Liver (tissue), 9 donors: ENCODE measurements around the gene PAPOLB. TPM values are rescaled to one million over a fixed set of nuclear protein-coding genes. Genes with fewer than 3 reads are reported as not detected.

ENCODE experiments used
- DNase-seq: peaks from one replicate; pipeline ENCODE4 v3.0.0-alpha.2; 2017; ENCODE audit warnings: low spot score
- H3K27ac ChIP-seq, 2 donors: one replicate each; pipeline ENCODE4 v1.7.0; 2013; ENCODE audit warnings: inconsistent platforms in 2 of 2, low read length in 2 of 2, control low read depth in 1 of 2, low read depth in 1 of 2, mild to moderate bottlenecking in 1 of 2
- H3K27me3 ChIP-seq, 4 donors: one replicate each; pipeline versions ENCODE4 v1.6.1 to v1.7.0; 2013; ENCODE audit warnings: low read length in 3 of 4, inconsistent platforms in 1 of 4, mild to moderate bottlenecking in 1 of 4, moderate library complexity in 1 of 4; ENCODE audit not compliant: control insufficient read depth in 4 of 4, insufficient read depth in 4 of 4
- H3K36me3 ChIP-seq, 4 donors: one replicate each; pipeline versions ENCODE4 v1.6.1 to v1.7.0; 2013; ENCODE audit warnings: low read length in 3 of 4, mild to moderate bottlenecking in 3 of 4, low read depth in 1 of 4, moderate library complexity in 1 of 4; ENCODE audit not compliant: control insufficient read depth in 4 of 4, insufficient read depth in 3 of 4
- H3K4me1 ChIP-seq, 4 donors: one replicate each; pipeline versions ENCODE4 v1.6.1 to v1.7.0; 2013; ENCODE audit warnings: low read length in 3 of 4, mild to moderate bottlenecking in 3 of 4, moderate library complexity in 1 of 4; ENCODE audit not compliant: control insufficient read depth in 4 of 4, insufficient read depth in 4 of 4
- H3K4me3 ChIP-seq, 3 donors: one replicate each; pipeline versions ENCODE4 v1.6.1 to v1.7.0; 2013; ENCODE audit warnings: low read length in 3 of 3, control low read depth in 1 of 3, low read depth in 1 of 3, mild to moderate bottlenecking in 1 of 3
- H3K9ac ChIP-seq, 2 donors: one replicate each; pipeline ENCODE4 v1.7.0; 2013; ENCODE audit warnings: low read length in 2 of 2, mild to moderate bottlenecking in 2 of 2, moderate library complexity in 2 of 2, control low read depth in 1 of 2, low read depth in 1 of 2
- H3K9me3 ChIP-seq, 4 donors: one replicate each; pipeline versions ENCODE4 v1.6.1 to v1.7.0; 2013; ENCODE audit warnings: low read length in 3 of 4; ENCODE audit not compliant: control insufficient read depth in 4 of 4
- ATF3 ChIP-seq: IDR thresholded peaks from 2 replicates; pipeline ENCODE4 v1.6.1; 2016; ENCODE audit warnings: antibody characterized with exemption
- RAD21 ChIP-seq, 2 donors: IDR thresholded peaks; 2 replicates each; pipeline ENCODE4 v1.6.1; 2016; ENCODE audit warnings: antibody characterized with exemption in 2 of 2, mild to moderate bottlenecking in 2 of 2
- TAF1 ChIP-seq: conservative IDR thresholded peaks from 2 replicates; pipeline ENCODE4 v1.6.1; 2016; ENCODE audit warnings: antibody characterized with exemption, mild to moderate bottlenecking
- YY1 ChIP-seq: IDR thresholded peaks from 2 replicates; pipeline ENCODE4 v1.6.1; 2016; ENCODE audit warnings: antibody characterized with exemption, mild to moderate bottlenecking
- ZBTB33 ChIP-seq: IDR thresholded peaks from 2 replicates; pipeline ENCODE4 v1.6.1; 2016; ENCODE audit warnings: antibody characterized with exemption
- WGBS: extraction: QIAGEN DNeasy Blood & Tissue Kit; methylation state at CpG from one replicate; pipeline ENCODE4 v1.1.7; 2013; 5-methylcytosine and 5-hydroxymethylcytosine counted together
- polyA plus RNA-seq, 2 donors: library from polyadenylated mRNA; stranded (reverse) in 1 of 2; unstranded in 1 of 2; fragments of 200-250 nt in 1 of 2; fragments of >200 nt in 1 of 2; fragmentation: Nextera tagmentation in 1 of 2; extraction: Ambion mirVana in 1 of 2; gene quantifications; one replicate each; pipeline versions ENCODE4 v1.2.1 to v1.2.3, GENCODE V29; 2013 to 2015
- total RNA-seq, 2 donors: library from RNA; depleted of rRNA; stranded (reverse); fragments of >200 nt; gene quantifications; one replicate each; pipeline ENCODE4 v1.2.3, GENCODE V29; 2014
- TF ChIP-seq, protein P1 (sequence below): fragments of 150-350 bp; IDR thresholded peaks from 2 replicates; pipeline ENCODE4 v1.5.1; 2017; ENCODE audit warnings: improper control_type of control experiment, low read depth, low read length; ENCODE audit not compliant: missing input control
- donor health status: healthy.
- donor health status: healthy.
- donor health status: healthy.
- donor health status: healthy.
- donor health status: healthy.

PAPOLB gene
- total and polyA plus RNA-seq, 4 donors: 0.05 to 0.08 TPM; not detected in 2

GRCh38 chr7:4885317-4885807 lies 23.5 kb upstream of the PAPOLB start (continued):
- no peak for TF ChIP-seq ZBTB33

DNA sequence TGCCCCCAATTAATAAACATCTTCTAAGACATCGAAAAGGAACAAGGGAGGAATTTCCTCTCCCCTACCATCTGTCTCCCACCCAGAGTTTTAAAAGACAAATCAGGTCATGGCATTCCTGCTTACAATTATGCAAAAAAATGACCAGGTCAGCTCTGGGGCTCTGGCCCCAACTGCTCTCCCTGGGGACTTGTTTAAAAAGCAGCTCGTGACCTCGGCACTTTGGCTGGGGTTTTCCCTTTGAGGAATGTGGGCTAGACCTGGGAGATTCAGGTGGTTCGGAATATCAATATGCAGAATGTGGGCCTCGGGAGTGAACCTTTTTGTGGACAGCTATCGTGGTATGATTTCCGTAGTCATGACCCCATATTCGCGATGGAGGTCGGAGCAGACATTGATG lies 22.3 kb upstream of the PAPOLB start:
- no peaks in the 10 kb centered on the region for H3K9me3 ChIP-seq
- H3K36me3 ChIP-seq: no peaks in the 10 kb centered on the region
- peaks cover 0 to 14% (median 4%) of the 10 kb centered on the region in 4 donors for H3K27me3 ChIP-seq
- peaks cover 0 to 14% (median 4%) of the 10 kb centered on the region in 4 donors for H3K4me1 ChIP-seq
- no peak for TF ChIP-seq ZBTB33
- no peak for TF ChIP-seq TAF1
- TF ChIP-seq YY1: no peak
- 82% methylated on average over 10 of the region's 10 CpGs for WGBS
- no peak overlapping the region for H3K9ac ChIP-seq
- no peak for DNase-seq
- H3K4me3 ChIP-seq: no peak overlapping the region
- H3K27ac ChIP-seq: no peak overlapping the region

DNA sequence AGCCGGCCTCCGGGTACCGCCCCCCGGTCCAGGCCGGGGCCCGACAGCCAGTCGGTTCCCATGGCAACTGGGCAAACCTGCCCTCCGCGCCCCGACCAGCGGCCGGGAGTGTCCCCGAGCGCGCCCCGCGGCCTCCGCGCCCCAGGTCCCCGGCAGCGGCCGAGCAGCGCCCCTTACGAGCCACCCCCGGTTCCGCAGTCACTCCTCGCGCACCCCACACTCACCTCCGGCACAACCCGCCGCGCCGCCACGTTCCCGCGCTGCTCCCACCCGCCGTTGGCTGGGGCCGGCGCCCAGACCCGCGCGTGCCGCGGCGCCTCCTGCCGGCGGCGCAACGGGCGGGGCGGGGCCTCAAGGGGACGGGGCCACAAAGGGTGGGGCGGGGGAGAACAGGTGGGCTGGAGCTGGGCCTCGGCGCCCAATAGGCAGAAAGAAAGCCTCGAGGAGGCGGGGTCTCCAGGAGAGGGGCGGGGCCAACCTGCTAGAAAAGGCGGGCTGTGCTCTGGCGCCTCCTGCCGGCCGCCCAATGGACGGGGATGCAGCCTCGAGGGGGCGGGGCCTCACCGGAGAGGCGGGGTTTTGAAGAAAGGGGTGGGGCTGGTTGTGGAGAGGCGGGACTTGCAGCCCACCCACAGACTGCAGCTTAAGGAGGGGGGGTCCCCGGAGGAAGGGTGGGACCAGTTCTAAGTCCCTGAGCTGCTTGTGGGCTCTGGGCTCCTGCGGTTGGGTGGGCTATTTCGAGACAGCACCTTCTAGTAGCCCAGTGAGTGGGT lies 21.7 kb upstream of the PAPOLB start, which contains the start of gene RADIL:
TSS of gene RADIL (minus strand) at position 345 of the 773 bp plus-strand sequence. CDS start 5,577 bp downstream, outside the sequence.
- peak within 1 kb of the TSS in 1 of 2 donors; percentile 3 for H3K27ac ChIP-seq
- no peaks in the 10 kb centered on the region for H3K9me3 ChIP-seq
- H3K36me3 ChIP-seq: no peaks in the 10 kb centered on the region
- H3K4me1 ChIP-seq: peaks cover 0 to 14% (median 4%) of the 10 kb centered on the region in 4 donors
- no peak within 1 kb of the TSS for H3K9ac ChIP-seq
- DNase-seq: peak; percentile 89
- H3K4me3 ChIP-seq: peak within 1 kb of the TSS in 1 of 3 donors; percentile 51
- TF ChIP-seq RAD21 (IDR thresholded peaks at IDR 0.05): peak; percentile 52 to 66
- no peak for TF ChIP-seq ATF3
- TF ChIP-seq, protein P1, sequence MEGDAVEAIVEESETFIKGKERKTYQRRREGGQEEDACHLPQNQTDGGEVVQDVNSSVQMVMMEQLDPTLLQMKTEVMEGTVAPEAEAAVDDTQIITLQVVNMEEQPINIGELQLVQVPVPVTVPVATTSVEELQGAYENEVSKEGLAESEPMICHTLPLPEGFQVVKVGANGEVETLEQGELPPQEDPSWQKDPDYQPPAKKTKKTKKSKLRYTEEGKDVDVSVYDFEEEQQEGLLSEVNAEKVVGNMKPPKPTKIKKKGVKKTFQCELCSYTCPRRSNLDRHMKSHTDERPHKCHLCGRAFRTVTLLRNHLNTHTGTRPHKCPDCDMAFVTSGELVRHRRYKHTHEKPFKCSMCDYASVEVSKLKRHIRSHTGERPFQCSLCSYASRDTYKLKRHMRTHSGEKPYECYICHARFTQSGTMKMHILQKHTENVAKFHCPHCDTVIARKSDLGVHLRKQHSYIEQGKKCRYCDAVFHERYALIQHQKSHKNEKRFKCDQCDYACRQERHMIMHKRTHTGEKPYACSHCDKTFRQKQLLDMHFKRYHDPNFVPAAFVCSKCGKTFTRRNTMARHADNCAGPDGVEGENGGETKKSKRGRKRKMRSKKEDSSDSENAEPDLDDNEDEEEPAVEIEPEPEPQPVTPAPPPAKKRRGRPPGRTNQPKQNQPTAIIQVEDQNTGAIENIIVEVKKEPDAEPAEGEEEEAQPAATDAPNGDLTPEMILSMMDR: peak; percentile 35
- peaks cover 0 to 18% (median 4%) of the 10 kb centered on the region in 4 donors for H3K27me3 ChIP-seq
- WGBS: 7% methylated on average over 72 of the region's 72 CpGs
